CD4-positive, alpha-beta T cell treated with Interleukin-12 subunit alpha and Interleukin-12 subunit beta, for 1 hour (primary cell): Measurements from ENCODE around the gene PKD1L1.
"Not testable (repeated sequence)": the region's sequence is repeated elsewhere in the genome, so short reads cannot be mapped to it uniquely, and the experiment has no call there.

ENCODE experiments used
- DNase-seq: peaks from one replicate; pipeline ENCODE4 v3.0.0-alpha.2; 2020

Gene PKD1L1

GRCh38 chr7:47954231-47954911, 6.1 kb upstream of the PKD1L1 start:
- DNase-seq = no peak

GRCh38 chr7:47953822-47954221, 5.6 kb upstream of the PKD1L1 start:
- no peak for DNase-seq

GRCh38 chr7:47952224-47952623, 4.0 kb upstream of the PKD1L1 start:
- DNase-seq = no peak

GRCh38 chr7:47951374-47951773, 3.1 kb upstream of the PKD1L1 start:
- no peak for DNase-seq

- DNase-seq = no peak
These were observed 2.4 kb upstream of the PKD1L1 start for GRCh38 chr7:47950714-47951113.

GRCh38 chr7:47949703-47950102, 1.4 kb upstream of the PKD1L1 start:
- DNase-seq = no peak

GRCh38 chr7:47947355-47947749, 914 bp downstream of the PKD1L1 start:
- no peak for DNase-seq

GRCh38 chr7:47946581-47947354, 1.5 kb downstream of the PKD1L1 start:
- no peak for DNase-seq

GRCh38 chr7:47945261-47946015, 2.8 kb downstream of the PKD1L1 start:
- peak; percentile 67 for DNase-seq

GRCh38 chr7:47944536-47945260, 3.6 kb downstream of the PKD1L1 start:
- no peak for DNase-seq

- no peak for DNase-seq
These were observed 4.4 kb downstream of the PKD1L1 start for GRCh38 chr7:47943676-47944474.

GRCh38 chr7:47942651-47943050, 5.6 kb downstream of the PKD1L1 start:
- not testable (repeated sequence) for DNase-seq

- no peak for DNase-seq
These were observed 6.1 kb downstream of the PKD1L1 start for GRCh38 chr7:47942132-47942531.

GRCh38 chr7:47941136-47941844, 7.0 kb downstream of the PKD1L1 start:
- DNase-seq = no peak

- no peak for DNase-seq
These were observed 7.9 kb downstream of the PKD1L1 start for GRCh38 chr7:47940088-47941013.

GRCh38 chr7:47939425-47940036, 8.7 kb downstream of the PKD1L1 start:
- no peak for DNase-seq

- no peak for DNase-seq
These were observed 9.6 kb downstream of the PKD1L1 start for GRCh38 chr7:47938574-47939165.

GRCh38 chr7:47937711-47938573, 10.3 kb downstream of the PKD1L1 start:
- no peak for DNase-seq
